ENCODE results near the gene TMEM98.
"Not testable (repeated sequence)": the region's sequence is repeated elsewhere in the genome, so short reads cannot be mapped to it uniquely, and the experiment has no call there.

- TF ChIP-seq EZH2phosphoT487 (conservative IDR thresholded peaks at IDR 0.05; ENCODE audit: low read length) = not testable (repeated sequence)
- TF ChIP-seq, protein P1, sequence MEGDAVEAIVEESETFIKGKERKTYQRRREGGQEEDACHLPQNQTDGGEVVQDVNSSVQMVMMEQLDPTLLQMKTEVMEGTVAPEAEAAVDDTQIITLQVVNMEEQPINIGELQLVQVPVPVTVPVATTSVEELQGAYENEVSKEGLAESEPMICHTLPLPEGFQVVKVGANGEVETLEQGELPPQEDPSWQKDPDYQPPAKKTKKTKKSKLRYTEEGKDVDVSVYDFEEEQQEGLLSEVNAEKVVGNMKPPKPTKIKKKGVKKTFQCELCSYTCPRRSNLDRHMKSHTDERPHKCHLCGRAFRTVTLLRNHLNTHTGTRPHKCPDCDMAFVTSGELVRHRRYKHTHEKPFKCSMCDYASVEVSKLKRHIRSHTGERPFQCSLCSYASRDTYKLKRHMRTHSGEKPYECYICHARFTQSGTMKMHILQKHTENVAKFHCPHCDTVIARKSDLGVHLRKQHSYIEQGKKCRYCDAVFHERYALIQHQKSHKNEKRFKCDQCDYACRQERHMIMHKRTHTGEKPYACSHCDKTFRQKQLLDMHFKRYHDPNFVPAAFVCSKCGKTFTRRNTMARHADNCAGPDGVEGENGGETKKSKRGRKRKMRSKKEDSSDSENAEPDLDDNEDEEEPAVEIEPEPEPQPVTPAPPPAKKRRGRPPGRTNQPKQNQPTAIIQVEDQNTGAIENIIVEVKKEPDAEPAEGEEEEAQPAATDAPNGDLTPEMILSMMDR (IDR thresholded peaks at IDR 0.05; ENCODE audit: insufficient read depth, low read length, poor library complexity, severe bottlenecking) = not testable (repeated sequence)
Measured at GRCh38 chr17:32887410-32887809, 40.5 kb upstream of the TMEM98 start.
